HL-60 (cell line): Measurements from ENCODE around the gene GNA14.

ENCODE experiments used
- DNase-seq, 2 experiments: peaks; one replicate each; pipeline ENCODE4 v3.0.0-alpha.2; 2010 to 2020; ENCODE audit warnings: low read depth in 1 of 2, low spot score in 1 of 2
- H3K27ac ChIP-seq: fragments of 250-450 bp; sonication (Bioruptor Pico); replicated peaks from 2 replicates; pipeline ENCODE4 v1.5.1; 2020; ENCODE audit warnings: mild to moderate bottlenecking, moderate library complexity
- H3K27me3 ChIP-seq: fragments of 250-450 bp; sonication (Bioruptor Pico); 2 replicates; pipeline ENCODE4 v1.5.1; 2021; ENCODE audit warnings: mild to moderate bottlenecking, moderate library complexity; ENCODE audit not compliant: insufficient read depth, poor library complexity, severe bottlenecking
- H3K4me3 ChIP-seq: replicated peaks from 2 replicates; pipeline ENCODE4 v1.5.1; 2011; ENCODE audit warnings: mild to moderate bottlenecking, control low read depth, low read length; ENCODE audit not compliant: insufficient read depth
- GABPA ChIP-seq: IDR thresholded peaks from 2 replicates; pipeline ENCODE4 v1.6.1; 2012; ENCODE audit warnings: low read depth
- POLR2AphosphoS5 ChIP-seq: IDR thresholded peaks from 2 replicates; pipeline ENCODE4 v1.6.1; 2012; ENCODE audit warnings: low read depth
- SPI1 ChIP-seq: IDR thresholded peaks from 2 replicates; pipeline ENCODE4 v1.6.1; 2012; ENCODE audit warnings: low read depth, mild to moderate bottlenecking, borderline replicate concordance
- TF ChIP-seq, protein P1 (sequence below): IDR thresholded peaks from 2 replicates; pipeline ENCODE4 v1.6.1; 2012; ENCODE audit warnings: low read depth; ENCODE audit not compliant: insufficient replicate concordance
- TF ChIP-seq, protein P2 (sequence below): IDR thresholded peaks from one replicate; pipeline ENCODE4 v1.5.1; 2011; ENCODE audit warnings: low read length, control low read depth, inconsistent platforms; ENCODE audit not compliant: insufficient read depth

GNA14 gene

DNA sequence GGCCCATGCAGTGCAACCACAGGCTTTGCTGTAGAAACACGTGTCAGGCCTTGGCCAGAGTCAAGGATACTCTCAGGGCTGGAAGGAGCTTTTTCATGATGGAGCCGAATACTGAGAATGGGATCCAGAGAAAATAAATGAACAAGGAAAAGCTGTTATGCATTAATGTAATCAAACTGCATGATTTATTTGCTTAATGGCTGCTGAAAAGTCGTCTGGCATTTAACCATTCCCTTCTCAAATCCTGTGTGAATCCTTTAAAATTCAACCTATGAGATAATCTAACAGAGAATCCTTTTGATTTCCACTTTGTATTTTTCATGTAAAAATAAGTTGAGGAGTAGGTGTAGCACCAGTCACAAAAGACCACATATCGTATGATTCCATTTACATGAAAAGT, 24.1 kb upstream of the GNA14 start:
- Histone ChIP-seq H3K4me3 (no peak overlapping the region), H3K27me3 (no peaks in the 10 kb centered on the region), H3K27ac (no peak overlapping the region)
- no peak for DNase-seq
- TF ChIP-seq, protein P1, sequence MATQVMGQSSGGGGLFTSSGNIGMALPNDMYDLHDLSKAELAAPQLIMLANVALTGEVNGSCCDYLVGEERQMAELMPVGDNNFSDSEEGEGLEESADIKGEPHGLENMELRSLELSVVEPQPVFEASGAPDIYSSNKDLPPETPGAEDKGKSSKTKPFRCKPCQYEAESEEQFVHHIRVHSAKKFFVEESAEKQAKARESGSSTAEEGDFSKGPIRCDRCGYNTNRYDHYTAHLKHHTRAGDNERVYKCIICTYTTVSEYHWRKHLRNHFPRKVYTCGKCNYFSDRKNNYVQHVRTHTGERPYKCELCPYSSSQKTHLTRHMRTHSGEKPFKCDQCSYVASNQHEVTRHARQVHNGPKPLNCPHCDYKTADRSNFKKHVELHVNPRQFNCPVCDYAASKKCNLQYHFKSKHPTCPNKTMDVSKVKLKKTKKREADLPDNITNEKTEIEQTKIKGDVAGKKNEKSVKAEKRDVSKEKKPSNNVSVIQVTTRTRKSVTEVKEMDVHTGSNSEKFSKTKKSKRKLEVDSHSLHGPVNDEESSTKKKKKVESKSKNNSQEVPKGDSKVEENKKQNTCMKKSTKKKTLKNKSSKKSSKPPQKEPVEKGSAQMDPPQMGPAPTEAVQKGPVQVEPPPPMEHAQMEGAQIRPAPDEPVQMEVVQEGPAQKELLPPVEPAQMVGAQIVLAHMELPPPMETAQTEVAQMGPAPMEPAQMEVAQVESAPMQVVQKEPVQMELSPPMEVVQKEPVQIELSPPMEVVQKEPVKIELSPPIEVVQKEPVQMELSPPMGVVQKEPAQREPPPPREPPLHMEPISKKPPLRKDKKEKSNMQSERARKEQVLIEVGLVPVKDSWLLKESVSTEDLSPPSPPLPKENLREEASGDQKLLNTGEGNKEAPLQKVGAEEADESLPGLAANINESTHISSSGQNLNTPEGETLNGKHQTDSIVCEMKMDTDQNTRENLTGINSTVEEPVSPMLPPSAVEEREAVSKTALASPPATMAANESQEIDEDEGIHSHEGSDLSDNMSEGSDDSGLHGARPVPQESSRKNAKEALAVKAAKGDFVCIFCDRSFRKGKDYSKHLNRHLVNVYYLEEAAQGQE, result no peak
- TF ChIP-seq GABPA (no peak), POLR2AphosphoS5 (no peak), SPI1 (no peak)
- TF ChIP-seq, protein P2, sequence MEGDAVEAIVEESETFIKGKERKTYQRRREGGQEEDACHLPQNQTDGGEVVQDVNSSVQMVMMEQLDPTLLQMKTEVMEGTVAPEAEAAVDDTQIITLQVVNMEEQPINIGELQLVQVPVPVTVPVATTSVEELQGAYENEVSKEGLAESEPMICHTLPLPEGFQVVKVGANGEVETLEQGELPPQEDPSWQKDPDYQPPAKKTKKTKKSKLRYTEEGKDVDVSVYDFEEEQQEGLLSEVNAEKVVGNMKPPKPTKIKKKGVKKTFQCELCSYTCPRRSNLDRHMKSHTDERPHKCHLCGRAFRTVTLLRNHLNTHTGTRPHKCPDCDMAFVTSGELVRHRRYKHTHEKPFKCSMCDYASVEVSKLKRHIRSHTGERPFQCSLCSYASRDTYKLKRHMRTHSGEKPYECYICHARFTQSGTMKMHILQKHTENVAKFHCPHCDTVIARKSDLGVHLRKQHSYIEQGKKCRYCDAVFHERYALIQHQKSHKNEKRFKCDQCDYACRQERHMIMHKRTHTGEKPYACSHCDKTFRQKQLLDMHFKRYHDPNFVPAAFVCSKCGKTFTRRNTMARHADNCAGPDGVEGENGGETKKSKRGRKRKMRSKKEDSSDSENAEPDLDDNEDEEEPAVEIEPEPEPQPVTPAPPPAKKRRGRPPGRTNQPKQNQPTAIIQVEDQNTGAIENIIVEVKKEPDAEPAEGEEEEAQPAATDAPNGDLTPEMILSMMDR, result no peak

DNA sequence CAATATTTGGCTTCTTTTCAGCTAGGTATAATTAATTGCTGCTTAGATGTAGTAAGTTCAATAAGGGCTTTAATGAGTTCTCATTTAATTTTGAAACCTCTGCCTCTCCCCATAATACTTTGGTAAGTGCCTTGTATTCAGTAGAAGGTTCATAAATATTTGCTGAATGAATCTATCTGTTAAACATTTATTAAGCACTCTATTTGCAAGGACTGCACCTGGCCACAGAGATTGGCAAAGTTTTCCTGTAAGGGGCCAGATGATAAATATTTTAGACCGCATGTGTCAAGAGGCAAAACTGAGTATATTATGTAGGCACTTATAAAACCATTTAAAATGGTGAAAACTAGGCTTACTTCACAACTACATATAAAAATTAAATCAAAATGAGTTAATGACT, 19.0 kb upstream of the GNA14 start:
- Histone ChIP-seq H3K27me3 (no peaks in the 10 kb centered on the region), H3K4me3 (no peak overlapping the region), H3K27ac (no peak overlapping the region)
- DNase-seq, result no peak
- TF ChIP-seq, protein P2, result no peak
- TF ChIP-seq POLR2AphosphoS5 (no peak), SPI1 (no peak), GABPA (no peak)
- TF ChIP-seq, protein P1, result no peak

DNA sequence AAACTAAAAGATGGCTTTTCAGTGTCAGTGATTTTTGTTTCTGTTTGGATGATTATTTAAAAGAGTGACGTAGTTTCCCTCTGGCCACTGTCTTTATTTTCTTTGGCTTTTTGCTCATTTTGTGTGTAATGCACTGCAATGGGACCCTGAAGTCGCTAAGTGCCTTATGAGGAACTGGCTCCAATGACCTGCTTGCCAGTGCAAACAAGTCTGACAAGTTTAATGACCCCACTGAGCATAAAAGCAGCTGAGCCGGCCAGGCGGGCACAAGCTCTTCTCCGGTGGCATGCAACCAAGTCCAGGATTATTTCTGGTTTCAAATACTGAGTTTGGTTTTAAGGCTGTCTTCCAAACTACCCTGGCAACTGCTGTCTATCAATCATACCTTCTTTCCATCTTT, 15.6 kb upstream of the GNA14 start:
- no peak for DNase-seq
- no peak overlapping the region for H3K27ac ChIP-seq
- TF ChIP-seq POLR2AphosphoS5 (no peak), SPI1 (no peak), GABPA (no peak)
- TF ChIP-seq, protein P1, result no peak
- TF ChIP-seq, protein P2, result no peak

More for the DNA sequence above, 15.6 kb upstream of the GNA14 start:
- H3K27me3 ChIP-seq, result no peaks in the 10 kb centered on the region
- H3K4me3 ChIP-seq, result no peak overlapping the region
